AG09309 (cell line): ENCODE data around the gene TUSC7.

Experiments
- DNase-seq: peaks from one replicate; pipeline ENCODE4 v3.0.0-alpha.2; 2010; ENCODE audit warnings: low read depth
- H3K4me3 ChIP-seq: 2 replicates; pipeline ENCODE4 v1.5.1; 2011; ENCODE audit warnings: mild to moderate bottlenecking, low read depth, low read length, moderate library complexity; ENCODE audit not compliant: control insufficient read depth
- TF ChIP-seq, protein P1 (sequence below): IDR thresholded peaks from 2 replicates; pipeline ENCODE4 v1.5.1; 2011; ENCODE audit warnings: mild to moderate bottlenecking, low read depth, low read length, inconsistent platforms; ENCODE audit not compliant: insufficient read depth, control insufficient read depth; ENCODE audit errors: missing control alignments

Gene TUSC7

DNA sequence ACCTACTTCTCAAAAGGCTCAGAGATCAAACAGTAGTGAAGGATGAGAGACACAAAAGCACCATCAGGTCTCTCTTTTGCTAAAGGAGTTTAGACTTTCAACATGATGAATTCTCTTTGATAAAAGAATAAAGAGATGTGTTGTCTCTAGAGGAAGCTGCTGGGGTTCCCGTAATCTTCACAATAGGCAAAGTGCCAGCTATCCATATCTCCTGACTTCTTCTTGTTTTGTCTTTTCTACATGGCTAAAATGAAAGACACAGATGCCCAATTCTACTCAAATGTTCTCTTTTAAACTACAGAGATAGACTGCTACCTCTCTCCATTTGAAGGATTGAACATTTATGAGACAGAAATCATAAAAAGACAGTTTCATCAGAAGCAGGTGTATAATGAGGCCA lies 38.4 kb upstream of the TUSC7 start:
- no peak overlapping the region for H3K4me3 ChIP-seq
- TF ChIP-seq, protein P1, sequence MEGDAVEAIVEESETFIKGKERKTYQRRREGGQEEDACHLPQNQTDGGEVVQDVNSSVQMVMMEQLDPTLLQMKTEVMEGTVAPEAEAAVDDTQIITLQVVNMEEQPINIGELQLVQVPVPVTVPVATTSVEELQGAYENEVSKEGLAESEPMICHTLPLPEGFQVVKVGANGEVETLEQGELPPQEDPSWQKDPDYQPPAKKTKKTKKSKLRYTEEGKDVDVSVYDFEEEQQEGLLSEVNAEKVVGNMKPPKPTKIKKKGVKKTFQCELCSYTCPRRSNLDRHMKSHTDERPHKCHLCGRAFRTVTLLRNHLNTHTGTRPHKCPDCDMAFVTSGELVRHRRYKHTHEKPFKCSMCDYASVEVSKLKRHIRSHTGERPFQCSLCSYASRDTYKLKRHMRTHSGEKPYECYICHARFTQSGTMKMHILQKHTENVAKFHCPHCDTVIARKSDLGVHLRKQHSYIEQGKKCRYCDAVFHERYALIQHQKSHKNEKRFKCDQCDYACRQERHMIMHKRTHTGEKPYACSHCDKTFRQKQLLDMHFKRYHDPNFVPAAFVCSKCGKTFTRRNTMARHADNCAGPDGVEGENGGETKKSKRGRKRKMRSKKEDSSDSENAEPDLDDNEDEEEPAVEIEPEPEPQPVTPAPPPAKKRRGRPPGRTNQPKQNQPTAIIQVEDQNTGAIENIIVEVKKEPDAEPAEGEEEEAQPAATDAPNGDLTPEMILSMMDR: no peak
- no peak for DNase-seq

DNA sequence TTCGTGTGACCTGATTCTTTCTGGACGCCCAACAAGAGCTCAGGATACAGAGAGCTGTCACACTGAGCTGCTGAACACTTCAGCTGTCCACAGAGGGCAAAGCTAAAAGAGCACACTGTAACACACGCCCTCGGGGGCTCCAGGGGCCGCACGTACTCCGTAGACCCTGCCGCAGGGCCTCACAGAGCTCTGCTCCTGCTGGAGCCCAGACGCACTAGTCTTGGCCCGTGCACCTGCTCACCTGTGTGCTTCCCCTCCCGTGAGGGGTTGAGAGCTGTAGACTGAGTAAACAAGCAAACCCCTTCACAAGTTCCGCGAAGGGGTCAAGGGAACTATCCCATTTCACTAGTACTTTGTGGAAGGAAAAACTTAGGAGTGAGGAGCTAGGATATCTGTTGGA lies 30.7 kb upstream of the TUSC7 start:
- TF ChIP-seq, protein P1: no peak
- no peak for DNase-seq

DNA sequence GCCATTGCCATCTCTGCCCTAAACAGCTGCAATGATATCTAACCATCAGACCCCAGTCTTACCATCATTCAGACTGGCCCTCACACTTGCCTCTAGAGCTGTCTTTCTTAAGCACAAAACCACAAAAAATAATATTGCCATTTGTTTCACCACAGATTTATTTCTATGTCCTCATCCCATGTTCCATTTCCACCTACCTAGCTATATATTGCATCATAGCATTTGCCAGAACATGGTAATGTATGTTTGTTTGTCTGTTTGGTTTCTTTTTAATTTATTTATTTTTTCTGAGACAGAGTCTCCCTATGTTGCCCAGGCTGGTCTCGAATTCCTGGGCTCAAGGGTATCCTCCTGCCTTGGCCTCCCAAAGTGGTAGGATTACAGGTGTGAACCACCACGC lies 18.5 kb upstream of the TUSC7 start:
- no peak overlapping the region for H3K4me3 ChIP-seq
- DNase-seq: no peak
- TF ChIP-seq, protein P1: no peak

More for the DNA sequence above, 30.7 kb upstream of the TUSC7 start:
- H3K4me3 ChIP-seq: no peak overlapping the region

DNA sequence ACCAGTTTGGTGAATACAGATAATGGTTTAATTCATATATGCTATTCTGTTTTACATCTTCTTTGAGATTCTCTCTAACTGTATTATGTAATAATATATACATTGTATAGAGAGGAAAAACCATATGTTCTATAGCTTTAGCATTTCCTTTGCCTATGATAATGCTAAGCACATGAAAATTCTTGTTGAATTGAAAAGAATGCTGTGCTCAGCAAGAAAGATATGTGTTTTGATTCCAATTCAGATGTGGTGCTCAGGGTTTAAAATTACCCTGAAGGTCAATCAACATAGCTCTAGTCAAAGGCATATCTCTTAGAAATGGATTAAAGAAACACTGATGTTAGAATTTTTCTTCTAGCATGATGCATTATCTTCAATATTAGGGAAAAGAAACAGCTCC lies 8.5 kb upstream of the TUSC7 start:
- H3K4me3 ChIP-seq: no peak overlapping the region
- no peak for DNase-seq
- TF ChIP-seq, protein P1: no peak

DNA sequence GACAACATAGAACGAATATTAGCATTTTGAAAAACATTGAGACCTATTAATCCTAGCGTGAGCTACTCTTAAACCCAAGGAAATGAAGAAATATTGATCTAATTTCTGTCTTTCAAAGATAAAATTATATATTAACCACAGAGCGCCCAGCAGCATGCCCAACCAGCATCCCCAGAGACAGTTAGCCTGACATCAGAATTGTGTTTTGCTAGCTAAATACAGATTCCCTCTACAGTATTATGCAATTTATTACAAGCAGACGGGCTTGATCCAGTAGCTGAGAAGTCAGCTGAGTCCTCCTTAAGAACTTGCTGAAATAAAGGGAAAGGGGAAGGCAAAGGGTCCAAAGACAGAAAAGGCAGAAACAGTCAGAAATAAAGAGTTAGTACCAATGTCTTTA lies 7.2 kb upstream of the TUSC7 start:
- TF ChIP-seq, protein P1: no peak
- DNase-seq: no peak

DNA sequence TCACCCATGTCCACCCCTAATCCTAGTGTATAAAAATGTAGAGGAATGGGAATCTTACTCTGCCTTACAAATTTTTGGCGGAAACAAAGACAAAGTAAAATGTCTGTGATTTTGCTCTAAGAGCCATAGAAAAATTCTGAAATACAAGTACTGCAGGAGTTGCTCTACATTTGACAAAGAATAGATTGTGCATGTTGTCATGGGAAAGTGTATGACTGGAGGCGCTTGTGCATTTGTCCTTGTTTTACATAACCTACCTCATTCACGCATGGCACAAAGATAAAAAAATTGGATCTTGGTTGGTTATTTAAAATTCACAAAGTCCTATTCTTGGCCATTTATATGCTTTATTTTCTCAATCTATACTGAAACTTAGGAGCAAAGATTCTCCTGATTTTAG lies 2.0 kb upstream of the TUSC7 start:
- no peak overlapping the region for H3K4me3 ChIP-seq
- TF ChIP-seq, protein P1: no peak
- no peak for DNase-seq

More for the DNA sequence above, 7.2 kb upstream of the TUSC7 start:
- no peak overlapping the region for H3K4me3 ChIP-seq

DNA sequence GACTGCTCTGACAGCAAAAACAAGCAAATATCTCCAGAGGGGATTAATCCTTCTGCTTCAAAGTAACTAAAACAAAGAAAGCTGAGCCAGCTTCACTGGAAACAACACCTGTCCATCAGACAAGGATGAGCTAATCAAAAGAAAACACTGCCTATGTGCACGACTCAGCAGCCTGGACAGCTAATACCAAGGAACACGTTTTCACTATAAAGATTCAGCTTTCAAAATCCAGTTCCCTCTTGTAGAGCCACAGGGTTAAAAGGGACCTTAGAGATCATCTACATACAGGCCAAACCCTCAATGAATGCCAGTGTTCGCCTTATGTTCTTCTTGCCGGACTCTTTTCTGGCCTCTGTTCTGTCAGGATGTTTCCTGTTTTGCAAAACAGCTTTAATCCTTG lies 6.9 kb downstream of the TUSC7 start:
- DNase-seq: no peak
- TF ChIP-seq, protein P1: no peak
- no peak overlapping the region for H3K4me3 ChIP-seq
